OCI-M2 (cell line): ENCODE data around the gene CASK.

Experiments
- DNase-seq: peaks from one replicate; lab custom pipeline; 2025; ENCODE audit not compliant: unreplicated experiment; lab: John Stamatoyannopoulos, UW

The CASK gene

GRCh38 chrX:41837270-41837944 lies 85.9 kb downstream of the CASK start:
- DNase-seq = no peak

- DNase-seq = no peak
These were observed 94.5 kb downstream of the CASK start for GRCh38 chrX:41828826-41829225.

GRCh38 chrX:41827886-41828285 lies 95.5 kb downstream of the CASK start:
- DNase-seq = no peak

- DNase-seq = no peak
These were observed 97.6 kb downstream of the CASK start for GRCh38 chrX:41825796-41826195.

GRCh38 chrX:41824551-41824950 lies 98.8 kb downstream of the CASK start:
- DNase-seq = no peak

- no peak for DNase-seq
These were observed 100.0 kb downstream of the CASK start for GRCh38 chrX:41823402-41823801.

GRCh38 chrX:41822892-41823291 lies 100.5 kb downstream of the CASK start:
- no peak for DNase-seq

- DNase-seq = no peak
These were observed 115.3 kb downstream of the CASK start for GRCh38 chrX:41808047-41808446.

- no peak for DNase-seq
These were observed 120.4 kb downstream of the CASK start for GRCh38 chrX:41802958-41803357.

- no peak for DNase-seq
These were observed 123.7 kb downstream of the CASK start for GRCh38 chrX:41799661-41800060.

- DNase-seq = no peak
These were observed 126.8 kb downstream of the CASK start for GRCh38 chrX:41796577-41796976.

- DNase-seq = no peak
These were observed 127.3 kb downstream of the CASK start for GRCh38 chrX:41796046-41796445.

GRCh38 chrX:41789374-41789773 lies 134.0 kb downstream of the CASK start:
- DNase-seq = no peak

- DNase-seq = no peak
These were observed 137.7 kb downstream of the CASK start for GRCh38 chrX:41785685-41786084.

- DNase-seq = no peak
These were observed 141.9 kb downstream of the CASK start for GRCh38 chrX:41781500-41781899.

- DNase-seq = no peak
These were observed 143.4 kb downstream of the CASK start for GRCh38 chrX:41779941-41780340.

GRCh38 chrX:41779030-41779564 lies 144.3 kb downstream of the CASK start:
- no peak for DNase-seq

- no peak for DNase-seq
These were observed 161.7 kb downstream of the CASK start for GRCh38 chrX:41761702-41762101.

- no peak for DNase-seq
These were observed 162.2 kb downstream of the CASK start for GRCh38 chrX:41761169-41761568.

GRCh38 chrX:41759817-41760216 lies 163.5 kb downstream of the CASK start:
- no peak for DNase-seq

- no peak for DNase-seq
These were observed 165.0 kb downstream of the CASK start for GRCh38 chrX:41758401-41758800.

- DNase-seq = no peak
These were observed 172.6 kb downstream of the CASK start for GRCh38 chrX:41750716-41751115.

- DNase-seq = no peak
These were observed 183.5 kb downstream of the CASK start for GRCh38 chrX:41739871-41740270.
